HL-60 (cell line): ENCODE data around the gene MOGAT1.

ENCODE experiments used
- DNase-seq, 2 experiments: peaks; one replicate each; pipeline ENCODE4 v3.0.0-alpha.2; 2010 to 2020; ENCODE audit warnings: low read depth in 1 of 2, low spot score in 1 of 2
- H3K27ac ChIP-seq: fragments of 250-450 bp; sonication (Bioruptor Pico); replicated peaks from 2 replicates; pipeline ENCODE4 v1.5.1; 2020; ENCODE audit warnings: mild to moderate bottlenecking, moderate library complexity
- H3K27me3 ChIP-seq: fragments of 250-450 bp; sonication (Bioruptor Pico); 2 replicates; pipeline ENCODE4 v1.5.1; 2021; ENCODE audit warnings: mild to moderate bottlenecking, moderate library complexity; ENCODE audit not compliant: insufficient read depth, poor library complexity, severe bottlenecking
- H3K4me3 ChIP-seq: replicated peaks from 2 replicates; pipeline ENCODE4 v1.5.1; 2011; ENCODE audit warnings: mild to moderate bottlenecking, control low read depth, low read length; ENCODE audit not compliant: insufficient read depth
- CTCF ChIP-seq: IDR thresholded peaks from one replicate; pipeline ENCODE4 v1.5.1; 2011; ENCODE audit warnings: low read length, control low read depth, inconsistent platforms; ENCODE audit not compliant: insufficient read depth
- GABPA ChIP-seq: IDR thresholded peaks from 2 replicates; pipeline ENCODE4 v1.6.1; 2012; ENCODE audit warnings: low read depth
- POLR2AphosphoS5 ChIP-seq: IDR thresholded peaks from 2 replicates; pipeline ENCODE4 v1.6.1; 2012; ENCODE audit warnings: low read depth
- REST ChIP-seq: IDR thresholded peaks from 2 replicates; pipeline ENCODE4 v1.6.1; 2012; ENCODE audit warnings: low read depth; ENCODE audit not compliant: insufficient replicate concordance
- SPI1 ChIP-seq: IDR thresholded peaks from 2 replicates; pipeline ENCODE4 v1.6.1; 2012; ENCODE audit warnings: low read depth, mild to moderate bottlenecking, borderline replicate concordance

MOGAT1 gene

GRCh38 chr2:222637067-222637466 lies 34.4 kb upstream of the MOGAT1 start:
- Histone ChIP-seq H3K27ac (no peak overlapping the region), H3K4me3 (no peak overlapping the region)
- no peak for DNase-seq

GRCh38 chr2:222641336-222641735 lies 30.1 kb upstream of the MOGAT1 start:
- no peak for DNase-seq
- TF ChIP-seq REST = no peak
- no peak for TF ChIP-seq GABPA
- no peak for TF ChIP-seq POLR2AphosphoS5
- no peak for TF ChIP-seq SPI1
- no peak for TF ChIP-seq CTCF
- Histone ChIP-seq H3K4me3 (no peak overlapping the region), H3K27ac (no peak overlapping the region), H3K27me3 (no peaks in the 10 kb centered on the region)

More at GRCh38 chr2:222637067-222637466, 34.4 kb upstream of the MOGAT1 start:
- no peaks in the 10 kb centered on the region for H3K27me3 ChIP-seq
- TF ChIP-seq SPI1 (no peak), GABPA (no peak), POLR2AphosphoS5 (no peak), CTCF (no peak), REST (no peak)

GRCh38 chr2:222643134-222643533 lies 28.3 kb upstream of the MOGAT1 start:
- no peaks in the 10 kb centered on the region for H3K27me3 ChIP-seq
- H3K27ac ChIP-seq = no peak overlapping the region
- no peak overlapping the region for H3K4me3 ChIP-seq
- no peak for TF ChIP-seq CTCF
- TF ChIP-seq POLR2AphosphoS5 = no peak
- TF ChIP-seq SPI1 = no peak
- TF ChIP-seq REST = no peak
- no peak for TF ChIP-seq GABPA
- DNase-seq = no peak
